IMR-90 (cell line): ENCODE data around the gene CRLF1. TPM values are rescaled to one million over a fixed set of nuclear protein-coding genes. Genes with fewer than 3 reads are reported as not detected.

Experiments used
- ATAC-seq: fragments of 200-7000 bp; cut with Tn5 transposase; 2 replicates; pipeline ENCODE4 v1.9.1; 2020; ENCODE audit warnings: low read depth, mild to moderate bottlenecking, moderate library complexity
- BruUV-seq: library from RNA; stranded (reverse); fragments of 400-500 nt; replicated peaks from 2 replicates; lab custom pipeline; 2021; lab: Mats Ljungman, UMichigan
- CTCF ChIA-PET: fragments of 300-600 bp; formaldehyde crosslinking; extraction: SDS; loops from one replicate; lab custom pipeline; 2021; ENCODE audit warnings: antibody characterized with exemption; lab: Yijun Ruan, JAX
- POLR2A ChIA-PET: fragments of 300-600 bp; sonication (Branson Sonifier 250); formaldehyde crosslinking; loops from one replicate; lab custom pipeline; 2022; ENCODE audit warnings: antibody characterized with exemption; ENCODE audit not compliant: unreplicated experiment; lab: Charles Lee
- DNase-seq: peaks from one replicate; pipeline ENCODE4 v3.0.0; 2013
- H2AFZ ChIP-seq: replicated peaks from 2 replicates; pipeline ENCODE3; 2013; ENCODE audit warnings: low read length, mild to moderate bottlenecking; ENCODE audit not compliant: poor library complexity
- H2AK5ac ChIP-seq: 2 replicates; pipeline ENCODE4 v1.6.1; 2013; ENCODE audit warnings: low read depth, low read length, inconsistent platforms
- H2AK9ac ChIP-seq: replicated peaks from 2 replicates; pipeline ENCODE3; 2013; ENCODE audit warnings: mild to moderate bottlenecking, low read depth, low read length, moderate library complexity; ENCODE audit not compliant: poor library complexity
- H2BK120ac ChIP-seq: 2 replicates; pipeline ENCODE4 v1.6.1; 2013; ENCODE audit warnings: low read depth, low read length, inconsistent platforms
- H2BK15ac ChIP-seq: 3 replicates; pipeline ENCODE4 v1.6.1; 2013; ENCODE audit warnings: low read depth, low read length, inconsistent platforms
- H2BK20ac ChIP-seq: 2 replicates; pipeline ENCODE4 v1.6.1; 2013; ENCODE audit warnings: low read depth, mild to moderate bottlenecking, inconsistent platforms, low read length, moderate library complexity
- H2BK5ac ChIP-seq: 2 replicates; pipeline ENCODE4 v1.6.1; 2013; ENCODE audit warnings: mild to moderate bottlenecking, low read depth, low read length, inconsistent platforms; ENCODE audit not compliant: poor library complexity, severe bottlenecking
- H3K14ac ChIP-seq: replicated peaks from 2 replicates; pipeline ENCODE4 v1.6.1; 2013; ENCODE audit warnings: low read depth, low read length, inconsistent platforms
- H3K18ac ChIP-seq: 2 replicates; pipeline ENCODE4 v1.6.1; 2013; ENCODE audit warnings: low read depth, low read length, control low read depth
- H3K23ac ChIP-seq: 2 replicates; pipeline ENCODE4 v1.6.1; 2013; ENCODE audit warnings: low read depth, low read length, inconsistent platforms
- H3K27ac ChIP-seq: 2 replicates; pipeline ENCODE4 v1.5.1; 2013; ENCODE audit warnings: mild to moderate bottlenecking, control low read depth, low read length; ENCODE audit not compliant: insufficient read depth
- H3K27me3 ChIP-seq: 2 replicates; pipeline ENCODE4 v1.6.1; 2013; ENCODE audit warnings: low read length; ENCODE audit not compliant: control insufficient read depth, insufficient read depth
- H3K36me3 ChIP-seq: 2 replicates; pipeline ENCODE4 v1.6.1; 2013; ENCODE audit warnings: low read length, mixed read lengths; ENCODE audit not compliant: control insufficient read depth, insufficient read depth
- H3K4ac ChIP-seq: 2 replicates; pipeline ENCODE4 v1.6.1; 2013; ENCODE audit warnings: low read depth, low read length, inconsistent platforms
- H3K4me1 ChIP-seq: 2 replicates; pipeline ENCODE4 v1.6.1; 2013; ENCODE audit warnings: low read length, mixed read lengths; ENCODE audit not compliant: control insufficient read depth, insufficient read depth
- H3K4me2 ChIP-seq: 2 replicates; pipeline ENCODE4 v1.6.1; 2013; ENCODE audit warnings: low read depth, mild to moderate bottlenecking, control low read depth, low read length, moderate library complexity
- H3K4me3 ChIP-seq: 2 replicates; pipeline ENCODE4 v1.5.1; 2013; ENCODE audit warnings: low read depth, mild to moderate bottlenecking, control low read depth, low read length, moderate library complexity; ENCODE audit not compliant: insufficient read depth
- H3K56ac ChIP-seq: 2 replicates; pipeline ENCODE4 v1.6.1; 2013; ENCODE audit warnings: low read length, inconsistent platforms; ENCODE audit not compliant: insufficient read depth; ENCODE audit errors: extremely low read depth
- H3K79me1 ChIP-seq, 2 experiments: 2 replicates each; pipeline ENCODE4 v1.6.1; 2013; ENCODE audit warnings: low read length in 2 of 2, inconsistent platforms in 1 of 2, low read depth in 1 of 2
- H3K9ac ChIP-seq: 2 replicates; pipeline ENCODE4 v1.6.1; 2013; ENCODE audit warnings: low read depth, low read length, control low read depth
- H3K9me1 ChIP-seq: 2 replicates; pipeline ENCODE4 v1.6.1; 2013; ENCODE audit warnings: low read length, inconsistent platforms; ENCODE audit not compliant: insufficient read depth
- H3K9me3 ChIP-seq: 2 replicates; pipeline ENCODE4 v1.6.1; 2013; ENCODE audit warnings: low read length; ENCODE audit not compliant: control insufficient read depth, insufficient read depth
- H4K20me1 ChIP-seq: 2 replicates; pipeline ENCODE4 v1.6.1; 2013; ENCODE audit warnings: low read length, inconsistent platforms; ENCODE audit not compliant: insufficient read depth
- H4K5ac ChIP-seq: 2 replicates; pipeline ENCODE4 v1.6.1; 2013; ENCODE audit warnings: mild to moderate bottlenecking, low read depth, low read length, control low read depth
- H4K8ac ChIP-seq, 2 experiments: 2 replicates each; pipeline ENCODE4 v1.6.1; 2013; ENCODE audit warnings: low read depth in 2 of 2, low read length in 2 of 2, control low read depth in 1 of 2, inconsistent platforms in 1 of 2
- H4K91ac ChIP-seq: 2 replicates; pipeline ENCODE4 v1.6.1; 2013; ENCODE audit warnings: low read depth, low read length, inconsistent platforms; ENCODE audit not compliant: insufficient read depth
- SMC3 ChIP-seq: fragments of 150-350 bp; IDR thresholded peaks from 2 replicates; pipeline ENCODE4 v1.6.1; 2016; ENCODE audit warnings: low read depth, mild to moderate bottlenecking, antibody characterized with exemption, low read length, moderate library complexity
- WGBS, 2 experiments: methylation state at CpG; one replicate each; pipeline versions ENCODE4 v1.1.5 to v1.1.7; 2013; ENCODE audit warnings: missing lambda C conversion rate in 2 of 2; ENCODE audit not compliant: insufficient read length in 1 of 2; ENCODE audit errors: extremely low coverage in 2 of 2; 5-methylcytosine and 5-hydroxymethylcytosine counted together
- dilution Hi-C: fragments of 300-500 bp; cut with HindIII; formaldehyde crosslinking; loops from one replicate; pipeline ENCODE4 v1.14.3; 2018; ENCODE audit warnings: low sequenced_read_pairs; ENCODE audit not compliant: unreplicated experiment
- in situ Hi-C: fragments of 300-500 bp; cut with MboI; formaldehyde crosslinking; loops from 3 replicates; pipeline ENCODE4 v1.14.3; 2019; ENCODE audit warnings: low sequenced_read_pairs, inconsistent platforms, mixed read lengths
- intact Hi-C: fragments of 100-400 bp; cut with micrococcal nuclease; formaldehyde crosslinking; loops from 2 replicates; pipeline ENCODE4 v1.10.0; 2022
- polyA plus RNA-seq, 3 experiments: library from polyadenylated mRNA; depleted of rRNA; stranded (reverse); fragments of >200 nt; gene quantifications; 2 replicates each; pipeline ENCODE4 v1.2.3, GENCODE V29; 2012; ENCODE audit warnings: low replicate concordance in 1 of 3
- total RNA-seq: library from RNA; depleted of rRNA; stranded (reverse); fragments of >200 nt; gene quantifications from 2 replicates; pipeline ENCODE4 v1.2.3, GENCODE V29; 2012

Gene CRLF1
- total and polyA plus RNA-seq, 2 of the 4 experiments (the other 2 are of a cell fraction), result 0.18 to 3.1 TPM

DNA sequence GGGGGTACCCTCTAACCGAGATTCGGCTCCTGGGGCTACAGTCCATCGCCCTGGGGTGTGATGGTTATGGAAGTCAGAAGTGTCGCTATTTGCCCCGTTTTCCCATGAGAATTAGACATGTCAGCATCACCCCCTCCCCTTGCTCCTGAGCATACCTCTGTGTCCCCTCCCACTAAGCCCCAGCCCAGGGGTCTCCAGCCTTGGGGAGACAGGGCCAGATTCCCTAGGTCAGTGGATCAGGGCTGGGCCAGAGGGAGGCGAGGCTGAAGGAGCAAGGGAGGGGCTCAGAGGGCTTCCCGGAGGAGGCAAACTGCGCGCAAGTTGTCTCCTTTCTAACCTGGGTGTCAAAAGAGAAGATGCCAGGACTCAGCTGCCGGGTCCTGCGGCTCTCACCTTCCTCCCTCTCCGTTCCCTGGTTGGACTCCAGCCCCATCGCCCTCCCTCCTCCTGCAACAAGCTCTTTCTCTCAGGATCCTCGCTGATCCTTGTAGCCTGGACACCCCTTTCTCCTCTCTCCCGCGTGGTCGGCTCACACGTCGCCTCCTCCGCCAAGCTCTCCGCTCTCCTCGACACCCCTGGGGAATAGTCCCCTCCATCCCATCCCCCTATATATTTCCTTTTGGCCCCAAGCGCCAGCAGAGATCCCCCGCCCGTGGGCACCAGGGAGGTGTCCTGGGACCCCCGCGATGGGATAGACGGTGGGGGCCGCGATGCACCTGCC lies 5.6 kb upstream of the CRLF1 start:
- Histone ChIP-seq H3K4me1 (peaks cover 10% of the 10 kb centered on the region; the same call in 1 of the 2 replicates), H2BK120ac (no peak overlapping the region), H4K20me1 (peaks cover 4% of the 10 kb centered on the region; the same call in 1 of the 2 replicates), H3K27ac (no peak overlapping the region), H3K9me1 (no peaks in the 10 kb centered on the region), H3K23ac (peak overlapping the region; percentile 38; the same call in 1 of the 2 replicates), H3K4ac (no peak overlapping the region), H2AK5ac (peak overlapping the region; percentile 76), H3K4me3 (peak overlapping the region; percentile 69), H2BK20ac (no peak overlapping the region), H4K91ac (no peak overlapping the region; the same call in 1 of the 2 replicates), H2BK5ac (no peak overlapping the region), H3K9ac (peak overlapping the region; percentile 41; the same call in 1 of the 2 replicates), H3K18ac (no peak overlapping the region), H3K14ac (no peak overlapping the region), H3K27me3 (peaks cover 65% of the 10 kb centered on the region), H3K9me3 (peaks cover under 1% of the 10 kb centered on the region; the same call in 1 of the 2 replicates), H3K4me2 (peak overlapping the region; percentile 64), H2AK9ac (peak overlapping the region; percentile 23), H3K79me1 (no peaks in the 10 kb centered on the region), H4K8ac (peak overlapping the region in 1 of 2 experiments; percentile 79; a peak in 1 of 4 replicates), H3K56ac (no peak overlapping the region), H3K36me3 (no peaks in the 10 kb centered on the region), H2AFZ (peak overlapping the region; percentile 93), H4K5ac (no peak overlapping the region), H2BK15ac (no peak overlapping the region)
- 1% methylated on average over 13 of the region's 30 CpGs; no CpG with 5 or more reads in 1 of the 2 experiments for WGBS, 2 experiments
- TF ChIP-seq SMC3, result no peak
- ChIA-PET CTCF (interaction anchor here (0.7 kb wide), 1 partner anchor 18 kb away, joined by 3 read pairs; no protein-coding TSS in a partner anchor), POLR2A (no interaction called here)
- ATAC-seq (peak; percentile 35), DNase-seq (no peak)
- dilution Hi-C loops (no loop called here), in situ Hi-C loops (no loop called here), intact Hi-C loops (no loop called here)
- BruUV-seq, result no TSS peak
